SK-N-SH (cell line): ENCODE results near the gene GUCD1. TPM values are rescaled to one million over a fixed set of nuclear protein-coding genes. Genes with fewer than 3 reads are reported as not detected.

Experiments
- CTCF ChIA-PET: fragments of 300-600, 350-600 bp; formaldehyde crosslinking; extraction: SDS; loops from one replicate; lab custom pipeline; 2021; lab: Yijun Ruan, JAX
- POLR2A ChIA-PET: fragments of 350-600 bp; sonication (Branson Sonifier 250); formaldehyde crosslinking; extraction: SDS; loops from one replicate; lab custom pipeline; 2020; ENCODE audit warnings: antibody characterized with exemption, inconsistent platforms; lab: Yijun Ruan, JAX
- DNase-seq: peaks from one replicate; pipeline ENCODE4 v3.0.0; 2012
- H2AFZ ChIP-seq: fragments of 200-600 bp; sonication (generic); 2 replicates; pipeline ENCODE4 v1.8.1; 2016; ENCODE audit warnings: antibody characterized with exemption, mild to moderate bottlenecking, low read depth
- H3F3A ChIP-seq: fragments of 200-600 bp; sonication (generic); replicated peaks from 2 replicates; pipeline ENCODE3; 2016; ENCODE audit warnings: antibody characterized with exemption, mild to moderate bottlenecking; ENCODE audit not compliant: insufficient read depth
- H3K27ac ChIP-seq, 2 experiments: fragments of 200-500 bp in 1 of 2; fragments of 200-600 bp in 1 of 2; sonication (Bioruptor generic) in 1 of 2; sonication (generic), shearing (Covaris generic) in 1 of 2; 2 replicates each; pipeline versions ENCODE4 v1.5.1 to v1.6.1; 2014 to 2016; ENCODE audit warnings: low read depth in 2 of 2, inconsistent platforms in 1 of 2, low read length in 1 of 2, mild to moderate bottlenecking in 1 of 2, mixed read lengths in 1 of 2
- H3K27me3 ChIP-seq: fragments of 200-600 bp; sonication (generic), shearing (Covaris generic); 2 replicates; pipeline ENCODE4 v1.6.1; 2016; ENCODE audit warnings: mixed run types; ENCODE audit not compliant: insufficient read depth
- H3K36me3 ChIP-seq, 2 experiments: fragments of 200-500 bp in 1 of 2; fragments of 200-600 bp in 1 of 2; sonication (Bioruptor generic) in 1 of 2; sonication (generic) in 1 of 2; replicated peaks in 1 of 2; 2 replicates each; pipeline versions ENCODE3 to v1.5.1; 2014 to 2016; ENCODE audit warnings: low read length in 1 of 2, mild to moderate bottlenecking in 1 of 2; ENCODE audit not compliant: insufficient read depth in 2 of 2, control insufficient read depth in 1 of 2
- H3K4me1 ChIP-seq, 2 experiments: fragments of 200-500 bp in 1 of 2; fragments of 200-600 bp in 1 of 2; sonication (Bioruptor generic) in 1 of 2; sonication (generic), shearing (Covaris generic) in 1 of 2; 2 replicates each; pipeline versions ENCODE4 v1.5.1 to v1.6.1; 2014 to 2016; ENCODE audit warnings: low read depth in 1 of 2, low read length in 1 of 2, mixed run types in 1 of 2; ENCODE audit not compliant: insufficient read depth in 2 of 2, control insufficient read depth in 1 of 2
- H3K4me2 ChIP-seq: fragments of 200-600 bp; sonication (generic), shearing (Covaris generic); 2 replicates; pipeline ENCODE4 v1.6.1; 2017; ENCODE audit warnings: mixed run types
- H3K4me3 ChIP-seq, 2 experiments: fragments of 200-500 bp in 1 of 2; fragments of 200-600 bp in 1 of 2; sonication (Bioruptor generic) in 1 of 2; sonication (generic), shearing (Covaris generic) in 1 of 2; 2 replicates each; pipeline versions ENCODE4 v1.5.1 to v1.8.1; 2014 to 2016; ENCODE audit warnings: low read depth in 2 of 2, inconsistent platforms in 1 of 2, low read length in 1 of 2, mild to moderate bottlenecking in 1 of 2, mixed read lengths in 1 of 2, moderate library complexity in 1 of 2
- H3K79me2 ChIP-seq: fragments of 200-600 bp; sonication (generic); 2 replicates; pipeline ENCODE4 v1.8.1; 2017; ENCODE audit warnings: mild to moderate bottlenecking; ENCODE audit not compliant: insufficient read depth
- H3K9ac ChIP-seq: fragments of 200-600 bp; sonication (generic); 2 replicates; pipeline ENCODE4 v1.6.1; 2017; ENCODE audit warnings: mixed run types
- H3K9me2 ChIP-seq: fragments of 200-600 bp; sonication (generic); 2 replicates; pipeline ENCODE4 v1.6.1; 2017; ENCODE audit warnings: mixed run types
- H3K9me3 ChIP-seq: fragments of 200-600 bp; sonication (generic); 2 replicates; pipeline ENCODE4 v1.6.1; 2017; ENCODE audit warnings: mixed run types, mild to moderate bottlenecking, moderate library complexity
- H4K20me1 ChIP-seq: fragments of 200-600 bp; sonication (generic); 2 replicates; pipeline ENCODE4 v1.6.1; 2017; ENCODE audit warnings: mild to moderate bottlenecking, mixed run types; ENCODE audit not compliant: insufficient read depth
- FOSL2 ChIP-seq: IDR thresholded peaks from 2 replicates; pipeline ENCODE4 v1.4.0; 2012; ENCODE audit warnings: low read depth, mild to moderate bottlenecking, moderate library complexity, borderline replicate concordance
- FOXJ3 ChIP-seq: sonication (generic); formaldehyde crosslinking; IDR thresholded peaks from 2 replicates; pipeline ENCODE4 v1.5.1; 2020; ENCODE audit warnings: mild to moderate bottlenecking, missing genetic modification reagents
- GATA2 ChIP-seq: sonication (generic); formaldehyde crosslinking; IDR thresholded peaks from 2 replicates; pipeline ENCODE4 v1.5.0; 2020; ENCODE audit warnings: mild to moderate bottlenecking, missing genetic modification reagents
- MXI1 ChIP-seq: IDR thresholded peaks from 2 replicates; pipeline ENCODE4 v1.6.1; 2012; ENCODE audit warnings: mild to moderate bottlenecking, low read depth, low read length, improper control_type of control experiment
- NFIC ChIP-seq: IDR thresholded peaks from 2 replicates; pipeline ENCODE4 v1.4.0; 2012; ENCODE audit warnings: borderline replicate concordance
- NRF1 ChIP-seq: IDR thresholded peaks from 2 replicates; pipeline ENCODE4 v1.6.1; 2012; ENCODE audit warnings: low read depth, mild to moderate bottlenecking, low read length
- PBX3 ChIP-seq: IDR thresholded peaks from 2 replicates; pipeline ENCODE4; 2012
- RAD21 ChIP-seq: IDR thresholded peaks from 2 replicates; pipeline ENCODE4 v1.6.1; 2012; ENCODE audit warnings: mild to moderate bottlenecking, low read length
- RXRA ChIP-seq: IDR thresholded peaks from 2 replicates; pipeline ENCODE4 v1.4.0; 2012; ENCODE audit warnings: low read depth, mild to moderate bottlenecking, borderline replicate concordance
- TCF12 ChIP-seq: IDR thresholded peaks from 2 replicates; pipeline ENCODE4 v1.4.0; 2012
- TEAD4 ChIP-seq: IDR thresholded peaks from 2 replicates; pipeline ENCODE4 v1.4.0; 2012; ENCODE audit warnings: mild to moderate bottlenecking, borderline replicate concordance; ENCODE audit not compliant: insufficient read depth
- YY1 ChIP-seq: IDR thresholded peaks from 2 replicates; pipeline ENCODE4 v1.4.0; 2012; ENCODE audit warnings: low read depth, mild to moderate bottlenecking
- WGBS: methylation state at CpG from one replicate; pipeline ENCODE4 v1.1.6; 2017; ENCODE audit warnings: low lambda C conversion rate; 5-methylcytosine and 5-hydroxymethylcytosine counted together
- polyA plus RNA-seq, 3 experiments: library from polyadenylated mRNA; depleted of rRNA; stranded (reverse); fragments of >200 nt; gene quantifications; 2 replicates each; pipeline ENCODE4 v1.2.3, GENCODE V29; 2012
- TF ChIP-seq, protein P1 (sequence below): fragments of 150-350 bp; IDR thresholded peaks from 2 replicates; pipeline ENCODE4 v1.6.1; 2016; ENCODE audit warnings: mild to moderate bottlenecking, low read depth, low read length
- TF ChIP-seq, protein P2 (sequence below): IDR thresholded peaks from 2 replicates; pipeline ENCODE4 v1.6.1; 2012; ENCODE audit warnings: mild to moderate bottlenecking, low read depth, low read length, moderate library complexity
- TF ChIP-seq, protein P3 (sequence below): IDR thresholded peaks from 2 replicates; pipeline ENCODE4 v1.4.0; 2012; ENCODE audit warnings: low read depth

Gene GUCD1
- polyA plus RNA-seq, 1 of the 3 experiments (the other 2 are of a cell fraction) = 71.0 TPM

GRCh38 chr22:24495365-24495675 is 59.6 kb downstream of the GUCD1 start:
- POLR2A ChIA-PET = no interaction called here
- H2AFZ ChIP-seq = no peak overlapping the region
- no peak overlapping the region for H3K9ac ChIP-seq
- 94% methylated on average over 17 of the region's 17 CpGs for WGBS
- no peak for DNase-seq
- no peaks in the 10 kb centered on the region for H3K79me2 ChIP-seq
- peaks cover 0 to 21% of the 10 kb centered on the region in 2 experiments; a peak in 1 of 4 replicates for H3K4me1 ChIP-seq
- no peaks in the 10 kb centered on the region for H3K9me2 ChIP-seq
- H3K9me3 ChIP-seq = no peaks in the 10 kb centered on the region
- H3K4me3 ChIP-seq = no peak overlapping the region
- H3K27ac ChIP-seq = no peak overlapping the region
- H3K4me2 ChIP-seq = no peak overlapping the region
- no peaks in the 10 kb centered on the region for H3F3A ChIP-seq
- no peaks in the 10 kb centered on the region for H4K20me1 ChIP-seq
- H3K27me3 ChIP-seq = no peaks in the 10 kb centered on the region
- no peak for TF ChIP-seq RXRA
- CTCF ChIA-PET = interaction anchor here (0.8 to 1.8 kb wide), 3 partner anchors 9 to 28 kb away, joined by 3 to 9 read pairs (median 3); no protein-coding TSS in a partner anchor
- no peaks in the 10 kb centered on the region for H3K36me3 ChIP-seq

DNA sequence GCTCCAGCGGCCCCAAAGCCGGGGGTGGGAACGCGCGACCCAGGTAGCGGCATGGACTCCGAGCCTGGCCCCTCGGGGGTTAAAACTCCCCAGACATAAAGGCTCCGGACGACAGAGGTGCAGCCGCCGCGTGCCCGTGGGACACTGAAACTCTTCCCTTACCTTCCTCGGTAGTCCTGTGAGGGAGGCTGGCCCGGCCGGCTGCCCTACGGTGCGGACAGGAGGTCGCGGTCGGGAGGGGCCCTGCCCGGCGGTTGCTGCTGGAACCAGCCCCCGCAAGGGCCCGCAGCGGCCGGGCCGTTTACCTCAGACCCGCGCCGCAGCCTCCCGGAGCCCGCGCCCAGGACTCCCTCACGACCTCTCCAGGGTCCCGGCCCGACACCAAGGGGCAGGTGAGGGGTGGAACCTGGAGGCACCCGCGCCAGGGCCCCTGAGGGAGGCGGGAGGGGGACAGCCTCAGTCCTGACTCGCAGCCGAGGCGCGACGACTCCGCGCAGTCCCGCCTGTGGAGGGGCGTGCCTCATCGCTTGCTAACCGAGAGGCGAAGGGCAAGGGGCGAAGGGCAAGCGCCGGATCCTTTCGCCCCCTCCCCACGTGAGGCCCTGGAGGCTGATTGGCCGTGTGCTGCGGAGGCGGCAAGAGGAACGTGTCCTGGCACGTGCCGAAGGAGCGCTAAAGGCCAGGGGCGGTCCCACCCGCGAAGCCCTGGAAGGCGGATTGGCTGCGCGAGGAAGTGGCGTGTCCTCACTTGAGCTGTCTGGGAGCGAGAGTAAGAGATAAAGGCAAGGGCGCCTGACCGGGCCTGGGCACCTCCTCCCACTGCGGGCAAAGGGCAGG is 60.2 kb downstream of the GUCD1 start, which contains the start of gene UPB1:
Gene UPB1, plus strand, starts transcription at position 805 of the 837 bp plus-strand sequence. CDS start 72 bp downstream, outside the sequence.
- Histone ChIP-seq H3K9me3 (no peaks in the 10 kb centered on the region), H2AFZ (no peak within 1 kb of the TSS), H3K4me2 (no peak within 1 kb of the TSS), H3F3A (no peaks in the 10 kb centered on the region), H3K36me3 (no peaks in the 10 kb centered on the region), H3K4me3 (no peak within 1 kb of the TSS), H3K9me2 (no peaks in the 10 kb centered on the region), H3K27ac (no peak within 1 kb of the TSS), H3K79me2 (no peaks in the 10 kb centered on the region), H3K27me3 (no peaks in the 10 kb centered on the region), H3K4me1 (peaks cover 0 to 21% of the 10 kb centered on the region in 2 experiments; a peak in 1 of 4 replicates), H3K9ac (no peak within 1 kb of the TSS), H4K20me1 (no peaks in the 10 kb centered on the region)
- POLR2A ChIA-PET = no interaction called here
- no peak for DNase-seq
- TF ChIP-seq MXI1 (no peak), NFIC (no peak), GATA2 (CRISPR knock-in tag) (no peak), TCF12 (no peak), YY1 (no peak), TEAD4 (no peak), PBX3 (no peak), RAD21 (no peak), NRF1 (no peak), FOXJ3 (CRISPR knock-in tag) (no peak), FOSL2 (no peak)
- TF ChIP-seq, protein P1, sequence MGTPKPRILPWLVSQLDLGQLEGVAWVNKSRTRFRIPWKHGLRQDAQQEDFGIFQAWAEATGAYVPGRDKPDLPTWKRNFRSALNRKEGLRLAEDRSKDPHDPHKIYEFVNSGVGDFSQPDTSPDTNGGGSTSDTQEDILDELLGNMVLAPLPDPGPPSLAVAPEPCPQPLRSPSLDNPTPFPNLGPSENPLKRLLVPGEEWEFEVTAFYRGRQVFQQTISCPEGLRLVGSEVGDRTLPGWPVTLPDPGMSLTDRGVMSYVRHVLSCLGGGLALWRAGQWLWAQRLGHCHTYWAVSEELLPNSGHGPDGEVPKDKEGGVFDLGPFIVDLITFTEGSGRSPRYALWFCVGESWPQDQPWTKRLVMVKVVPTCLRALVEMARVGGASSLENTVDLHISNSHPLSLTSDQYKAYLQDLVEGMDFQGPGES = no peak
- TF ChIP-seq, protein P2, sequence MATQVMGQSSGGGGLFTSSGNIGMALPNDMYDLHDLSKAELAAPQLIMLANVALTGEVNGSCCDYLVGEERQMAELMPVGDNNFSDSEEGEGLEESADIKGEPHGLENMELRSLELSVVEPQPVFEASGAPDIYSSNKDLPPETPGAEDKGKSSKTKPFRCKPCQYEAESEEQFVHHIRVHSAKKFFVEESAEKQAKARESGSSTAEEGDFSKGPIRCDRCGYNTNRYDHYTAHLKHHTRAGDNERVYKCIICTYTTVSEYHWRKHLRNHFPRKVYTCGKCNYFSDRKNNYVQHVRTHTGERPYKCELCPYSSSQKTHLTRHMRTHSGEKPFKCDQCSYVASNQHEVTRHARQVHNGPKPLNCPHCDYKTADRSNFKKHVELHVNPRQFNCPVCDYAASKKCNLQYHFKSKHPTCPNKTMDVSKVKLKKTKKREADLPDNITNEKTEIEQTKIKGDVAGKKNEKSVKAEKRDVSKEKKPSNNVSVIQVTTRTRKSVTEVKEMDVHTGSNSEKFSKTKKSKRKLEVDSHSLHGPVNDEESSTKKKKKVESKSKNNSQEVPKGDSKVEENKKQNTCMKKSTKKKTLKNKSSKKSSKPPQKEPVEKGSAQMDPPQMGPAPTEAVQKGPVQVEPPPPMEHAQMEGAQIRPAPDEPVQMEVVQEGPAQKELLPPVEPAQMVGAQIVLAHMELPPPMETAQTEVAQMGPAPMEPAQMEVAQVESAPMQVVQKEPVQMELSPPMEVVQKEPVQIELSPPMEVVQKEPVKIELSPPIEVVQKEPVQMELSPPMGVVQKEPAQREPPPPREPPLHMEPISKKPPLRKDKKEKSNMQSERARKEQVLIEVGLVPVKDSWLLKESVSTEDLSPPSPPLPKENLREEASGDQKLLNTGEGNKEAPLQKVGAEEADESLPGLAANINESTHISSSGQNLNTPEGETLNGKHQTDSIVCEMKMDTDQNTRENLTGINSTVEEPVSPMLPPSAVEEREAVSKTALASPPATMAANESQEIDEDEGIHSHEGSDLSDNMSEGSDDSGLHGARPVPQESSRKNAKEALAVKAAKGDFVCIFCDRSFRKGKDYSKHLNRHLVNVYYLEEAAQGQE = no peak
- TF ChIP-seq, protein P3, sequence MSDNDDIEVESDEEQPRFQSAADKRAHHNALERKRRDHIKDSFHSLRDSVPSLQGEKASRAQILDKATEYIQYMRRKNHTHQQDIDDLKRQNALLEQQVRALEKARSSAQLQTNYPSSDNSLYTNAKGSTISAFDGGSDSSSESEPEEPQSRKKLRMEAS = no peak
- CTCF ChIA-PET = interaction anchor here (0.8 kb wide), 1 partner anchor 9 kb away, joined by 3 read pairs; no protein-coding TSS in a partner anchor
- 95% methylated on average over 64 of the region's 76 CpGs for WGBS
